H1 (cell line): ENCODE results near the gene SYNGR3. TPM values are rescaled to one million over a fixed set of nuclear protein-coding genes. Genes with fewer than 3 reads are reported as not detected.

Experiments used
- BACH1 ChIP-seq: IDR thresholded peaks from 2 replicates; pipeline ENCODE4 v1.6.1; 2012; ENCODE audit warnings: low read length, improper control_type of control experiment
- CHD1 ChIP-seq: IDR thresholded peaks from 2 replicates; pipeline ENCODE4 v1.6.1; 2012; ENCODE audit warnings: low read depth, low read length, improper control_type of control experiment
- JUN ChIP-seq: IDR thresholded peaks from 2 replicates; pipeline ENCODE4 v1.6.1; 2011; ENCODE audit warnings: low read depth, mild to moderate bottlenecking, improper control_type of control experiment, low read length
- PHF8 ChIP-seq: fragments of 200-600 bp; sonication (generic); conservative IDR thresholded peaks from 2 replicates; pipeline ENCODE4 v1.7.1; 2012; ENCODE audit warnings: low read depth, mild to moderate bottlenecking, inconsistent platforms, low read length, moderate library complexity
- RXRA ChIP-seq: IDR thresholded peaks from 2 replicates; pipeline ENCODE4 v1.6.1; 2011; ENCODE audit warnings: low read depth, mild to moderate bottlenecking, low read length, moderate library complexity; ENCODE audit not compliant: insufficient read depth
- SP2 ChIP-seq: IDR thresholded peaks from 2 replicates; pipeline ENCODE4 v1.6.1; 2012; ENCODE audit warnings: mild to moderate bottlenecking, low read length, inconsistent platforms
- TBP ChIP-seq: IDR thresholded peaks from 2 replicates; pipeline ENCODE4 v1.6.1; 2011; ENCODE audit warnings: low read depth, low read length, improper control_type of control experiment
- YY1 ChIP-seq: IDR thresholded peaks from 2 replicates; pipeline ENCODE4 v1.6.1; 2011; ENCODE audit warnings: low read depth, mild to moderate bottlenecking, low read length
- ZNF274 ChIP-seq: IDR thresholded peaks from 2 replicates; pipeline ENCODE4 v1.7.0; 2012; ENCODE audit warnings: low read length, borderline replicate concordance; ENCODE audit errors: extremely low read depth
- polyA plus RNA-seq, 7 experiments: library from polyadenylated mRNA; depleted of rRNA in 3 of 7; stranded (reverse) in 5 of 7; unstranded in 2 of 7; fragments of >200 nt in 5 of 7; fragments of 200-250 nt in 2 of 7; gene quantifications; 1 replicate in 5 of 7; 2 replicates in 1 of 7; 4 replicates in 1 of 7; pipeline versions ENCODE4 v1.2.1 to v1.2.3, GENCODE V29; 2011 to 2013; ENCODE audit warnings: missing spikeins in 2 of 7, mixed read lengths in 2 of 7
- total RNA-seq: library from RNA; stranded (reverse); fragmentation: NEBNext Ultra II Directional; extraction: Animal tissue kit (Norgen Biotek cat#: 25700); gene quantifications from 2 replicates; pipeline ENCODE4 v1.2.1, GENCODE V29; 2021

Gene SYNGR3
- total and polyA plus RNA-seq, 2 of the 8 experiments (the other 6 are each of a cell fraction or from before 2014, with no cell fraction given) = 36.2 to 49.9 TPM

- TF ChIP-seq JUN (no peak), ZNF274 (no peak), SP2 (no peak), TBP (no peak), YY1 (no peak), BACH1 (no peak), PHF8 (no peak), RXRA (no peak), CHD1 (no peak)
Measured at GRCh38 chr16:2013527-2013926, 23.8 kb downstream of the SYNGR3 start (continued).
